ENCODE data around the gene TRIM5. TPM values are rescaled to one million over a fixed set of nuclear protein-coding genes. Genes with fewer than 3 reads are reported as not detected.
A peak's percentile ranks its signal among the peaks of the same experiment; 100 is the strongest.
"Not testable (repeated sequence)": the region's sequence is repeated elsewhere in the genome, so short reads cannot be mapped to it uniquely, and the experiment has no call there.

The TRIM5 gene
- polyA plus RNA-seq, 2 of the 4 experiments (the other 2 are of a cell fraction), result 21.9 to 32.6 TPM

- FAIRE-seq, result no peak
Observed at GRCh38 chr11:5686426-5686825, 1.6 kb upstream of the TRIM5 start.

DNA sequence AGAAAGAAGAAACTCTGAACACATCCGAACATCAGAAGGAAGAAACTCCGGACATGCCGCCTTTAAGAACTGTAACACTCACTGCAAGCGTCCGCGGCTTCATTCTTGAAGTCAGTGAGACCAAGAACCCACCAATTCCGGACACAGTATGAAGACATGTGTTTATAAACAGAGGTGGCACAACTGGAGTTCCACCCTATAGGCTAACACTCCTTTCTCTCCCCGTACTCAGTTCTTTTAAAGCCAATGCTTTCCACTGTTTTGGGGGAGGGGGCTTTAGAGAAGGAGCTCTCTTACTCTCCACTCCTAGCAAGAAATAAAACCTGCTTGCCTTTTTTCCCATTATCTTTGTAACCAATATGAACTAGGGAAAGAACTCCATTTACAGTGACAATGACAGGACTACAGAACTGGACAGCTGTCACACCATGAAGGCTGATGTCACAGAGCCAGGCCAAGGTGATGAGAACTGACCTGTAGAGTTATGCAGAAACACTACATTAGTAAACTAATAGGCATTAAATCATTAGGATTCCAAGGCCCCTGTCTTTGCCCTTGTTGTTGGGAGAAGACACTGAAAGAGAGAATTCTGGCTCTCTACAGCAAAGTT lies 733 bp downstream of the TRIM5 start:
- Histone ChIP-seq H3K27ac (peak overlapping the region; percentile 88 to 90), H3K9me3 (no peaks in the 10 kb centered on the region), H3K4me3 (peak overlapping the region; percentile 47), H3K4me1 (peaks cover 15% of the 10 kb centered on the region; the same call in 2 of the 3 replicates), H3K4me2 (peak overlapping the region; percentile 97)
- TF ChIP-seq NFE2L2 (conservative IDR thresholded peaks at IDR 0.05; ENCODE audit: low read length), result no peak
- TF ChIP-seq RAD21 (conservative IDR thresholded peaks at IDR 0.05 in 1 of 2, IDR thresholded peaks at IDR 0.05 in 1 of 2), result no peak
- TF ChIP-seq, protein P1, sequence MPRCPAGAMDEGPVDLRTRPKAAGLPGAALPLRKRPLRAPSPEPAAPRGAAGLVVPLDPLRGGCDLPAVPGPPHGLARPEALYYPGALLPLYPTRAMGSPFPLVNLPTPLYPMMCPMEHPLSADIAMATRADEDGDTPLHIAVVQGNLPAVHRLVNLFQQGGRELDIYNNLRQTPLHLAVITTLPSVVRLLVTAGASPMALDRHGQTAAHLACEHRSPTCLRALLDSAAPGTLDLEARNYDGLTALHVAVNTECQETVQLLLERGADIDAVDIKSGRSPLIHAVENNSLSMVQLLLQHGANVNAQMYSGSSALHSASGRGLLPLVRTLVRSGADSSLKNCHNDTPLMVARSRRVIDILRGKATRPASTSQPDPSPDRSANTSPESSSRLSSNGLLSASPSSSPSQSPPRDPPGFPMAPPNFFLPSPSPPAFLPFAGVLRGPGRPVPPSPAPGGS (IDR thresholded peaks at IDR 0.05), result no peak
- no peak for TF ChIP-seq ZFP36 (IDR thresholded peaks at IDR 0.05; ENCODE audit: borderline replicate concordance, partially characterized antibody)
- TF ChIP-seq POLR2AphosphoS2 (conservative IDR thresholded peaks at IDR 0.05; ENCODE audit: low read length), result no peak
- no peak for TF ChIP-seq HMGXB4 (CRISPR knock-in tag; IDR thresholded peaks at IDR 0.05; ENCODE audit: borderline replicate concordance)
- TF ChIP-seq JUNB (IDR thresholded peaks at IDR 0.05), result no peak
- TF ChIP-seq, protein P2, sequence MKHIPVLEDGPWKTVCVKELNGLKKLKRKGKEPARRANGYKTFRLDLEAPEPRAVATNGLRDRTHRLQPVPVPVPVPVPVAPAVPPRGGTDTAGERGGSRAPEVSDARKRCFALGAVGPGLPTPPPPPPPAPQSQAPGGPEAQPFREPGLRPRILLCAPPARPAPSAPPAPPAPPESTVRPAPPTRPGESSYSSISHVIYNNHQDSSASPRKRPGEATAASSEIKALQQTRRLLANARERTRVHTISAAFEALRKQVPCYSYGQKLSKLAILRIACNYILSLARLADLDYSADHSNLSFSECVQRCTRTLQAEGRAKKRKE (CRISPR knock-in tag; IDR thresholded peaks at IDR 0.05; ENCODE audit: low read depth), result no peak
- TF ChIP-seq MYC (IDR thresholded peaks at IDR 0.05; ENCODE audit: borderline replicate concordance, low read length), result no peak
- TF ChIP-seq ZNF302 (CRISPR knock-in tag; IDR thresholded peaks at IDR 0.05), result no peak
- TF ChIP-seq HDAC2 (IDR thresholded peaks at IDR 0.05), result no peak
- WGBS (ENCODE audit: missing lambda C conversion rate), result 73% methylated on average over 8 of the region's 8 CpGs
- peak; percentile 17 to 27; a peak in 4 of 6 replicates for ATAC-seq
- ChIA-PET CTCF (interaction anchor here (0.9 to 2.8 kb wide), 18 partner anchors 9 to 252 kb away, joined by 3 to 34 read pairs (median 4); partner anchors contain the start of gene OR56B1), POLR2A (interaction anchor here (0.7 to 1.4 kb wide), 7 partner anchors 59 to 88 kb away, joined by 3 to 26 read pairs (median 5); partner anchors contain the start of gene TRIM34)
- no peak for DNase-seq (ENCODE audit: low read depth in 1 of 2, low spot score in 1 of 2)
- no peak for FAIRE-seq

More at GRCh38 chr11:5686426-5686825, 1.6 kb upstream of the TRIM5 start:
- Histone ChIP-seq H3K27ac (no peak overlapping the region), H3K4me3 (no peak overlapping the region), H3K4me2 (no peak overlapping the region), H3K4me1 (peaks cover 15% of the 10 kb centered on the region; the same call in 2 of the 3 replicates), H3K9me3 (no peaks in the 10 kb centered on the region)
- WGBS (ENCODE audit: missing lambda C conversion rate), result 97% methylated on average over 4 of the region's 4 CpGs
- DNase-seq (ENCODE audit: low read depth in 1 of 2, low spot score in 1 of 2) (no peak), ATAC-seq (no peak)
- no peak for TF ChIP-seq RFX5 (IDR thresholded peaks at IDR 0.05)
- TF ChIP-seq HOXB13 (CRISPR knock-in tag; IDR thresholded peaks at IDR 0.05; ENCODE audit: low read depth), result no peak
- POLR2A ChIA-PET, result no interaction called here
- CTCF ChIA-PET, result interaction anchor here (2.8 kb wide), 1 partner anchor 87 kb away, joined by 34 read pairs; no protein-coding TSS in a partner anchor

DNA sequence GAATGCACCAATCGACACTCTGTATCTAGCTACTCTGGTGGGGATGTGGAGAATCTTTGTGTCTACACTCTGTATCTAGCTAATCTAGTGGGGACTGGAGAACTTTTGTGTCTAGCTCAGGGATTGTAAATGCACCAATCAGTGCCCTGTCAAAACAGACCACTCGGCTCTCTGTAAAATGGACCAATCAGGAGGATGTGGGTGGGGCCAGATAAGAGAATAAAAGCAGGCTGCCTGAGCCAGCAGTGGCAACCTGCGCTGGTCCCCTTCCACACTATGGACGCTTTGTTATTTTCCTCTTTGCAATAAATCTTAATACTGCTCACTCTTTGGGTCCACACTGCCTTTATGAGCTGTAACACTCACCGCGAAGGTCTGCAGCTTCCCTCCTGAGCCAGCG lies 1.3 kb downstream of the TRIM5 start:
- ATAC-seq; FAIRE-seq; POLR2A ChIA-PET; DNase-seq (ENCODE audit: low read depth in 1 of 2, low spot score in 1 of 2); H3K9me3 ChIP-seq: not testable (repeated sequence)
- Histone ChIP-seq H3K4me2 (peak overlapping the region; percentile 97), H3K27ac (peak overlapping the region in 1 of 2 experiments; percentile 90; a peak in 2 of 6 replicates), H3K4me1 (peaks cover 15% of the 10 kb centered on the region; the same call in 2 of the 3 replicates), H3K4me3 (peak overlapping the region; percentile 47; the same call in 2 of the 3 replicates)
- 84% methylated on average over 7 of the region's 7 CpGs for WGBS (ENCODE audit: missing lambda C conversion rate)
- CTCF ChIA-PET, result interaction anchor here (0.9 to 2.8 kb wide), 11 partner anchors 16 to 479 kb away, joined by 3 to 34 read pairs (median 5); partner anchors contain the start of gene OR56B1

DNA sequence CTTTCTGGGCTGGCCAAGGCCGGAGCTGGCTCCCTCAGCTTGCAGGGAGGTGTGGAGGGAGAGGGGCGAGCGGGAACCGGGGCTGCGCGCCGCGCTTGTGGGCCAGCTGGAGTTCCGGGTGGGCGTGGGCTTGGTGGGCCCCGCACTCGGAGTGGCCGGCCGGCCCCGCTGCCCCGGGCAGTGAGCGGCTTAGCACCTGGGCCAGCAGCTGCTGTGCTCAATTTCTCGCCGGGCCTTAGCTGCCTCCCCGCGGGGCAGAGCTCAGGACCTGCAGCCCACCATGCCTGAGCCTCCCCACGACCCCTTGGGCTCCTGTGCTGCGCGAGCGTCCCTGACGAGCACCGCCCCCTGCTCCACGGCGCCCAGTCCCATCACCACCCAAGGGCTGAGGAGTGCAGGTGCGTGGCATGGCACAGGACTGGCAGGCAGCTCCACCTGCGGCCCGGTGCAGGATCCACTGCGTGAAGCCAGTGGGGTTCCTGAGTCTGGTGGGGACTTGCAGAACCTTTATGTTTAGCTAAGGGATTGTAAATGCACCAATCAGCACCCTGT lies 1.9 kb downstream of the TRIM5 start:
- H3K27ac ChIP-seq; DNase-seq (ENCODE audit: low read depth in 1 of 2, low spot score in 1 of 2); H3K4me2 ChIP-seq; POLR2A ChIA-PET; FAIRE-seq; ATAC-seq; H3K9me3 ChIP-seq; H3K4me3 ChIP-seq: not testable (repeated sequence)
- WGBS (ENCODE audit: missing lambda C conversion rate), result 80% methylated on average over 6 of the region's 33 CpGs
- H3K4me1 ChIP-seq, result peaks cover 15% of the 10 kb centered on the region; the same call in 2 of the 3 replicates
- CTCF ChIA-PET, result interaction anchor here (0.9 to 1.0 kb wide), 2 partner anchors 19 to 479 kb away, joined by 3 to 4 read pairs; no protein-coding TSS in a partner anchor

Measured in A549 (cell line).